ENCODE results near the gene HOXD9. TPM values are rescaled to one million over a fixed set of nuclear protein-coding genes. Genes with fewer than 3 reads are reported as not detected.

Gene HOXD9
- total RNA-seq, 4 donors from 2014 or later = 3.8 to 78.1 (median 46.4) TPM

GRCh38 chr2:176157499-176158185 is 35.1 kb downstream of the HOXD9 start:
- DNase-seq = no peak

DNA sequence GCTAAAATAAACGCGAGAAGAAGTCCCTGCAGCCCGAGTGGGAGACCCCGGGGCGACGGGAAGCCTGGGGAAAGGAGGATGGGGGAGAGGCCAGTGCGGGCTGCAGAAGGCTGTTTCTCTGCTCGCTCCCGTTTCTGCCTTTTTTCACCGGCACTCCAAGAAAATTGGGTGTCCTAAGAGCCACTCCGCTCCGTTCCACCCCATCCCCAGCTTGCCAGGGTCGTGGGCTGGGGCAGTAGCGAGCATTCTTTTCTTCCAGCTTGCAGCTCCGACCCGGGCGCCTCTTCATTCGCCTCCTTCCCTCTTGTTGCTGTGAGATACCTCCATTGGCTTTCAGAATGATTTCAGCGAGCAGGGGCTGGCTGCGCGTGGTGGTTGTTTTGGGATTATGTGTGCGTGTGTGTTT is 35.7 kb downstream of the HOXD9 start:
- DNase-seq = no peak
- TF ChIP-seq POLR2A (IDR thresholded peaks at IDR 0.05) = no peak
- intact Hi-C loops (cut with DNase I; ENCODE audit: low total_unique reads) = no loop called here
- Histone ChIP-seq H3K36me3 (no peaks in the 10 kb centered on the region), H3K27ac (peak overlapping the region; percentile 82 to 83), H3K4me3 (peak overlapping the region; percentile 6 to 38), H3K9me3 (no peaks in the 10 kb centered on the region), H3K27me3 (no peaks in the 10 kb centered on the region), H3K4me1 (no peaks in the 10 kb centered on the region)

More at GRCh38 chr2:176157499-176158185, 35.1 kb downstream of the HOXD9 start:
- Histone ChIP-seq H3K27ac (peak overlapping the region; percentile 82 to 83), H3K36me3 (no peaks in the 10 kb centered on the region), H3K27me3 (no peaks in the 10 kb centered on the region), H3K9me3 (no peaks in the 10 kb centered on the region), H3K4me1 (no peaks in the 10 kb centered on the region), H3K4me3 (peak overlapping the region; percentile 6 to 38)
- no peak for TF ChIP-seq POLR2A (IDR thresholded peaks at IDR 0.05)
- TF ChIP-seq, protein P1, sequence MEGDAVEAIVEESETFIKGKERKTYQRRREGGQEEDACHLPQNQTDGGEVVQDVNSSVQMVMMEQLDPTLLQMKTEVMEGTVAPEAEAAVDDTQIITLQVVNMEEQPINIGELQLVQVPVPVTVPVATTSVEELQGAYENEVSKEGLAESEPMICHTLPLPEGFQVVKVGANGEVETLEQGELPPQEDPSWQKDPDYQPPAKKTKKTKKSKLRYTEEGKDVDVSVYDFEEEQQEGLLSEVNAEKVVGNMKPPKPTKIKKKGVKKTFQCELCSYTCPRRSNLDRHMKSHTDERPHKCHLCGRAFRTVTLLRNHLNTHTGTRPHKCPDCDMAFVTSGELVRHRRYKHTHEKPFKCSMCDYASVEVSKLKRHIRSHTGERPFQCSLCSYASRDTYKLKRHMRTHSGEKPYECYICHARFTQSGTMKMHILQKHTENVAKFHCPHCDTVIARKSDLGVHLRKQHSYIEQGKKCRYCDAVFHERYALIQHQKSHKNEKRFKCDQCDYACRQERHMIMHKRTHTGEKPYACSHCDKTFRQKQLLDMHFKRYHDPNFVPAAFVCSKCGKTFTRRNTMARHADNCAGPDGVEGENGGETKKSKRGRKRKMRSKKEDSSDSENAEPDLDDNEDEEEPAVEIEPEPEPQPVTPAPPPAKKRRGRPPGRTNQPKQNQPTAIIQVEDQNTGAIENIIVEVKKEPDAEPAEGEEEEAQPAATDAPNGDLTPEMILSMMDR (IDR thresholded peaks at IDR 0.05) = no peak
- intact Hi-C loops (cut with DNase I; ENCODE audit: low total_unique reads) = no loop called here

- Histone ChIP-seq H3K4me3 (peak overlapping the region in 1 of 2 donors; percentile 38), H3K36me3 (no peaks in the 10 kb centered on the region), H3K27ac (peak overlapping the region; percentile 82 to 83), H3K4me1 (no peaks in the 10 kb centered on the region), H3K27me3 (no peaks in the 10 kb centered on the region), H3K9me3 (no peaks in the 10 kb centered on the region)
- DNase-seq = no peak
- TF ChIP-seq, protein P1 (IDR thresholded peaks at IDR 0.05) = no peak
- no peak for TF ChIP-seq POLR2A (IDR thresholded peaks at IDR 0.05)
- intact Hi-C loops (cut with DNase I; ENCODE audit: low total_unique reads) = no loop called here
These were observed 36.5 kb downstream of the HOXD9 start for GRCh38 chr2:176158855-176159662.

DNA sequence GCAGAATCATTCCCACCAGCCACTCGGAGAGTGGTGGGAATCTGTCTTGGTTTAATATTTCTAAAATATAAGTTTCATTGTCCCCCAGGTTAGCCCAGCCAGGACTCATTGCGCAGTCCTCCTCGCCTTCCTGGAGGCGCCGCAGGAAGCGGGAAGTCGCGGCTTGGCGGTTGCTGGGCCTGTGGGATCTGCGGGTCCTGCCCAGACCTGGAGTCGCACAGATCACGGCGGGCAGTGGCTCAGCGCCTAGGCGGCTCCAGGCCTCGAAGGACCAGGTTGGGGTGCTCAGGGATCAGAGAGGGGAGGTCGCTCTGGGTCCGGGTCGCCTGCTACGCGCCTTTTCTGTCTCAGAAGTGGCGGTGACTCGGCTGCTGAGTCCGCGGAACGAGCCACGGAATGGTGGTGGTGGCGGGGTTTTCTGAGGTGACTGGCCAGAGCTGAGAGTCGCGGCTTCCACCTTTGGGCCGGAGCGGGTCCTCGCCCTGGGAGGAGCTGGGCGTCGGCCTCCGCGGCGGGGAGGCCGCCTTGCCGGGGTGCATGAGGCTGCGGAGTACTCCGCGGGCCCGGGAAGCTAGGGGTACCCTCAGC is 37.2 kb downstream of the HOXD9 start:
- Histone ChIP-seq H3K27ac (peak overlapping the region; percentile 82 to 83), H3K4me1 (no peaks in the 10 kb centered on the region), H3K27me3 (no peaks in the 10 kb centered on the region), H3K9me3 (no peaks in the 10 kb centered on the region), H3K36me3 (no peaks in the 10 kb centered on the region), H3K4me3 (peak overlapping the region in 1 of 2 donors; percentile 9)
- DNase-seq = no peak
- TF ChIP-seq POLR2A (IDR thresholded peaks at IDR 0.05) = no peak
- TF ChIP-seq, protein P1 (IDR thresholded peaks at IDR 0.05) = no peak
- intact Hi-C loops (cut with DNase I; ENCODE audit: low total_unique reads) = no loop called here

DNA sequence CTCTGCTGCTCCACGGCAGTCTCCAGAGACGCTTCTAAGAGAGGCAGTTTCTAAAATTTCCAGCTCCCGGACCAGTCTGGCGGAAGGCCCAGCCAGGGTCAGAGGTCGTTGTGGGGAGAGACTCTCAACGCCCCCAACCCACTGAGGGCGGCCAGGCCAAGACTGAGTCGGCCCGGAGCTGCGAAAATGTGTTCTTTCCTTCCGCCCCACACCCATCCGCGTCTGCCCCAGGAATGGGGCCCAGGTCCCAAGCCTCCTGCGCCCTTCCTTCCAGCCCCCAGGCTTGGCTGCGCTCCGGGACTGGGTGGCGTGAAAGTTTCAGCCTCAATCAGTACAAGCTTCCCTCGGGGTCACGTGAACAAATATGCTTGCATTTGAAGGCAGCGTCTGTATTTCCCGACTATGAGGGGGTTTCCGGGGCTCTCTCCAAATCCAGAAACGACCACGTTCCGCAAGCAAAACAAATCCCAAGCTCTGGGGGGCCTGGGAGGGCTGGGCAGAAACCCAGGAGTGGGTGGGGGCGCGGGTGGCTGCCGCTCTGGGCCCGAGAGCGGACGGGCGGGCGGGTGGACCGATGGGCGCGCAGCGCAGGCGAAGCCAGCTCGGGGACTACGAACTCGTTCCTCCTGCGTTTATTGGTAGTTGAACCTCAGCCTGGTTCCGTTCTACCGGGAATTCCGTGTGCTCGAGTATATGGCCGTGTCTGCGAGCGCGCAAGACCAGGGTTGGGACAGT is 37.9 kb downstream of the HOXD9 start:
- intact Hi-C loops (cut with DNase I; ENCODE audit: low total_unique reads) = no loop called here
- Histone ChIP-seq H3K4me1 (no peaks in the 10 kb centered on the region), H3K36me3 (no peaks in the 10 kb centered on the region), H3K9me3 (no peaks in the 10 kb centered on the region), H3K27me3 (no peaks in the 10 kb centered on the region), H3K27ac (peak overlapping the region; percentile 82 to 83), H3K4me3 (peak overlapping the region; percentile 9 to 20)
- no peak for DNase-seq
- no peak for TF ChIP-seq POLR2A (IDR thresholded peaks at IDR 0.05)
- TF ChIP-seq, protein P1 (IDR thresholded peaks at IDR 0.05) = no peak
